Skeletal muscle tissue (tissue), 4 donors: Measurements from ENCODE around the gene CASP7. TPM values are rescaled to one million over a fixed set of nuclear protein-coding genes. Genes with fewer than 3 reads are reported as not detected.

ENCODE experiments used
- H3K27ac ChIP-seq: one replicate; pipeline ENCODE4 v1.7.0; 2013; ENCODE audit warnings: mild to moderate bottlenecking, low read depth, low read length, inconsistent platforms
- H3K27me3 ChIP-seq, 3 donors: one replicate each; pipeline ENCODE4 v1.7.0; 2013; ENCODE audit warnings: low read length in 3 of 3; ENCODE audit not compliant: control insufficient read depth in 3 of 3, insufficient read depth in 3 of 3
- H3K36me3 ChIP-seq, 3 donors: one replicate each; pipeline ENCODE4 v1.7.0; 2013; ENCODE audit warnings: low read length in 3 of 3; ENCODE audit not compliant: control insufficient read depth in 3 of 3, insufficient read depth in 3 of 3
- H3K4me1 ChIP-seq, 3 donors: one replicate each; pipeline ENCODE4 v1.7.0; 2013; ENCODE audit warnings: low read length in 3 of 3, mild to moderate bottlenecking in 3 of 3; ENCODE audit not compliant: control insufficient read depth in 3 of 3, insufficient read depth in 3 of 3
- H3K4me3 ChIP-seq, 3 donors: one replicate each; pipeline ENCODE4 v1.7.0; 2013; ENCODE audit warnings: low read length in 3 of 3
- H3K9ac ChIP-seq, 3 donors: one replicate each; pipeline ENCODE4 v1.7.0; 2013; ENCODE audit warnings: low read length in 3 of 3, mild to moderate bottlenecking in 3 of 3, moderate library complexity in 2 of 3, low read depth in 1 of 3
- H3K9me3 ChIP-seq, 3 donors: one replicate each; pipeline ENCODE4 v1.7.0; 2013; ENCODE audit warnings: low read length in 3 of 3; ENCODE audit not compliant: control insufficient read depth in 3 of 3
- total RNA-seq: library from RNA; depleted of rRNA; stranded (reverse); fragments of >200 nt; gene quantifications from one replicate; pipeline ENCODE4 v1.2.3, GENCODE V29; 2014
- donor health status: Osteomylitis.

Gene CASP7
- total RNA-seq, 1 donor from 2014 or later, result 13.6 TPM

DNA sequence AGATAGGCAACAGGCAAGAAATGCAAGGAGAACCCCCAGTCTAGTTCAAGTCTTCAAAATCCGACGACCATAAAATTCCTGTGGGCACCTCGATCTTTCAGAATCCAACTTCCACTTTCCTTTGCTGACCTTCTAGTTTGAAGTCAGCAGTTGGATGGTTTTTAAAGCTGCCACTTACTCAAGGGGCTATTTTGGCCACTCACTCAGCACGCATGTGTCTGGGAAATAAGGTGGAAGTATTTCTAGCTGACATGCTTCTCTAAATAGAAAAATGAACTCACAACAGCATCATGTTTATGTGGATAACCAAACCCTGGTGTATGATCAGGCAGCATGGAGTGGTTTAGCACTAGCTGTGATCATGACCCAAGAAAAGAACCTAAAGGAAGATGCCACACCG lies 15.8 kb upstream of the CASP7 start, which contains the start of gene NRAP:
Gene NRAP (minus strand): TSS at position 134 of the 400 bp plus-strand sequence. CDS start 159 bp downstream, outside the sequence.
- H3K4me3 ChIP-seq, result peak within 1 kb of the TSS; percentile 75 to 88 (median 85)
- peak within 1 kb of the TSS; percentile 84 to 95 (median 94) for H3K9ac ChIP-seq
- H3K4me1 ChIP-seq, result peaks cover 23 to 42% (median 29%) of the 10 kb centered on the region in 3 donors
- peaks cover 7 to 20% (median 8%) of the 10 kb centered on the region in 3 donors for H3K36me3 ChIP-seq
- no peaks in the 10 kb centered on the region for H3K27me3 ChIP-seq
- H3K9me3 ChIP-seq, result no peaks in the 10 kb centered on the region
- H3K27ac ChIP-seq, result peak within 1 kb of the TSS; percentile 98

DNA sequence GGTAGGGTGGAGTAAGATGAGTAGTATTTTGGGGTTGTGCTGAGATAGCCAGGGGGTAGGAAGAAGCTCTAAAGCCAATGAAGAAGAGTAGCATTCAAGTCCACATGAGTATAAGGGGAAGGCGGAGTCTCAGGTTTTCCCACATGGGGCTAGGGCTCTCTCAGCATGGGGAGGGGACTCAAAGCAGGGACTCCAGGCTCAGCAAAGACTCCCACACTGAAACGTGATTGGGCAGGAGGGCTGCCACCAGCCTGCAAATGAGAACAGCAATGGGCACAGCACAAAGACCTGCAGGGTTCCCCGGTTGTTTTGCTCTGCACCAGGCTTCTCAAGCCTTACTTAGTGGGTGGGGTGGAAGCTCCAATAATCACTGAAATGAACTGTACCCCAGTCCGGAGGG lies 14.4 kb upstream of the CASP7 start:
- no peaks in the 10 kb centered on the region for H3K9me3 ChIP-seq
- H3K36me3 ChIP-seq, result peaks cover 0 to 13% (median 2%) of the 10 kb centered on the region in 3 donors
- peak overlapping the region in 1 of 3 donors; percentile 61 for H3K4me3 ChIP-seq
- peak overlapping the region; percentile 27 to 73 (median 34) for H3K9ac ChIP-seq
- H3K27ac ChIP-seq, result peak overlapping the region; percentile 98
- peaks cover 15 to 30% (median 21%) of the 10 kb centered on the region in 3 donors for H3K4me1 ChIP-seq
- no peaks in the 10 kb centered on the region for H3K27me3 ChIP-seq

- Histone ChIP-seq H3K36me3 (peaks cover 0 to 9% (median 0%) of the 10 kb centered on the region in 3 donors), H3K9me3 (no peaks in the 10 kb centered on the region), H3K27ac (peak overlapping the region; percentile 98), H3K4me3 (peak overlapping the region in 2 of 3 donors; percentile 1 to 61), H3K4me1 (peaks cover 15 to 29% (median 21%) of the 10 kb centered on the region in 3 donors), H3K27me3 (no peaks in the 10 kb centered on the region), H3K9ac (peak overlapping the region in 1 of 3 donors; percentile 73)
These were observed 13.8 kb upstream of the CASP7 start for GRCh38 chr10:113665806-113666354.

DNA sequence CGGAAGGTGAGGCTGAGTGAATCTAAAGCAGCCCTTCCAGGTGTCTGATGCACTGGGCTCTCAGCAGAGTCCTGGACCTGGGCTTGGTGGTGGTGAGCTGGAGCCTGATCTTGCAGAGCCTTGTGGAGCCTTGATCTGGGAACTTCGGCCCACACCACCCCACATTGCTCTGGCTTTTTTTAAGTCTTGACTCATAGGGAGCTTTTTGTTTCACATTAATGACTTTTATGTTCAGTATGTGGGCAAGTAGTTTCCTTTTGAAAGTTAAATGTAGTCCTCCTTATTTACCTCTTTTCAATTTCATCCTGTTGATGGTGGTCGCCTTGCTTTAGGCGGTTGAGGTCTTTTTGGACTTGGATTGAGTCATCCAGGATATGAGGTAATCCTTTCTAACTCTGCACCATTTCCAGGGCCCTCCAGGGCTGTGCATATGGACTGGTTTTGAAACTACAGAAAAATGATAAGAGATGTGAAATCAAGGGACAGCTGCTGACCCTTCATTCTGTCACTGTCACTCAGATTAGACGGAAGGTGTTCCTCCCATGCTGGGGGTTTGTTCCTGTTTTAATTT lies 12.9 kb upstream of the CASP7 start:
- Histone ChIP-seq H3K9ac (no peak overlapping the region), H3K27me3 (no peaks in the 10 kb centered on the region), H3K36me3 (peaks cover 0 to 4% (median 0%) of the 10 kb centered on the region in 3 donors), H3K27ac (peak overlapping the region; percentile 98), H3K4me3 (peak overlapping the region in 2 of 3 donors; percentile 1 to 61), H3K9me3 (no peaks in the 10 kb centered on the region), H3K4me1 (peaks cover 15 to 29% (median 21%) of the 10 kb centered on the region in 3 donors)

DNA sequence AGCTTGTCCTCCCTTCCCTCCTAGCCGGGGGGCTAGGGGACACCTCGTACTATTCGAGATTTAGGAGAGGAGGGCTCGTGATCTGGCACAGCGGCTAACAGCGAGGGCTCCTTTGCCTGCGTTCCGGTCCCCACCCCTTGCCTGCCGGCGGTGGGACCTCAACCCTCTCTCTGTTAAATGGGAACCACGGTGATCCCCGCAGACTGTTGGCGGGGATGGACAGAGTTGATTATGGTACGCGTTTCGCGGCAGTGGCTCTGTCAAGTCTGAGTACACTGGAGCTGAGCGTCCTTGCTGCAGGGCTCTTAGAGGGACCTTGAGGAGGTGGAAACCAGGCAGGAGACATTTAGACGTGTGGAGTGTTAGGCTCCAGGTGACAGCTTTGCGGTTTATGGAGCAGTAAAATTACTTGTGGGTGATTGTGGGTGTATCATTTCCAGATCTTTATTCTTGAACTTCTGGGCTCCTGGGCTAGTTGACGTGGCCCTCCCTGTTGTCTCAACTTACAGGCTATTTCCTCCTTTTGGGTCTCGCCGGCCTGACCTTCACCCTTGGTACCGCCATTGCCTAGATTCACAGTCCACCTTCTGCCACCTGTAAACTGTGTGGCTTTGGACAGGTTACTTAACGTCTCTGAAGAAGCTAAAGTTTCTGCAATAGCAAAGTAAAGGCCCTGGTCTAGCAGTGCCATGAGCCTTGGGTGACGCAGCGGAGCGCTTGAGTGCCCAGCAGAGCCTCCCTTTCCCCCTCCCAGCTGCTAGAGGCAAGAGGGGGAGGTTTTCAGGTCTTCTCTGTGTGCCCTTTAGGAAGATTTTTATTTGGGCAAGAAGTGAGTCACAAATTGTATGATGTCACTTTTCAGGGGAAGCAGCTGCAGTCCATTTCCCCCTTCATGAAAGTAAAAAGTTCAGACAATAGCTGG lies 739 bp downstream of the CASP7 start:
- Histone ChIP-seq H3K27me3 (no peaks in the 10 kb centered on the region), H3K4me3 (peak overlapping the region; percentile 96 to 98 (median 97)), H3K27ac (peak overlapping the region; percentile 96), H3K36me3 (no peaks in the 10 kb centered on the region), H3K4me1 (peaks cover 12 to 27% (median 17%) of the 10 kb centered on the region in 3 donors), H3K9me3 (no peaks in the 10 kb centered on the region), H3K9ac (peak overlapping the region; percentile 92 to 99 (median 97))

GRCh38 chr10:113681533-113682470 lies 2.1 kb downstream of the CASP7 start:
- H3K27me3 ChIP-seq, result no peaks in the 10 kb centered on the region
- H3K4me1 ChIP-seq, result peaks cover 12 to 27% (median 17%) of the 10 kb centered on the region in 3 donors
- no peak overlapping the region for H3K27ac ChIP-seq
- no peaks in the 10 kb centered on the region for H3K36me3 ChIP-seq
- peaks cover 0 to under 1% (median 0%) of the 10 kb centered on the region in 3 donors for H3K9me3 ChIP-seq
- peak overlapping the region in 1 of 3 donors; percentile 20 for H3K9ac ChIP-seq
- no peak overlapping the region for H3K4me3 ChIP-seq

DNA sequence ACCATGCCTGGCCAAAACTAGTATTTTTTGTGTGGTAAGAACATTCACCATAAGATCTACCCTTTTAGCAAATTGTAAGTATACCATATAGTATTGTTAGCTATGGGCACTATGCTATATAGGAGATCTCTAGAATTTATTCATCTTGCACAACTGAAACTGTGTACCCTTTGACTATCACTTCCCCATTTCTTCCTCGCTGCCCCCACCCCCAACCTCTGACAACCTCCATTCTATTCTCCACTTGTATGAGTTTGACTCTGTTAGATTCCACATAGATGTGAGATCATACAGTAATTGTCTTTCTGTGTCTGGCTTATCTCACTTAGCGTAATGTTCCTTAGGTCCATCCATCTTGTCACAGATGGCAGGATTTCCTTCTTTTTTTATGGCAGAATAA lies 3.6 kb downstream of the CASP7 start:
- H3K36me3 ChIP-seq, result no peaks in the 10 kb centered on the region
- H3K9ac ChIP-seq, result no peak overlapping the region
- H3K9me3 ChIP-seq, result peaks cover 0 to 4% (median 3%) of the 10 kb centered on the region in 3 donors
- no peak overlapping the region for H3K27ac ChIP-seq
- H3K27me3 ChIP-seq, result no peaks in the 10 kb centered on the region
- no peak overlapping the region for H3K4me3 ChIP-seq
- peaks cover 12 to 27% (median 17%) of the 10 kb centered on the region in 3 donors for H3K4me1 ChIP-seq

GRCh38 chr10:113686028-113686427 lies 6.3 kb downstream of the CASP7 start:
- peaks cover 0 to 4% (median 3%) of the 10 kb centered on the region in 3 donors for H3K9me3 ChIP-seq
- no peak overlapping the region for H3K27ac ChIP-seq
- no peaks in the 10 kb centered on the region for H3K27me3 ChIP-seq
- peaks cover 0 to 9% (median 4%) of the 10 kb centered on the region in 3 donors for H3K4me1 ChIP-seq
- no peaks in the 10 kb centered on the region for H3K36me3 ChIP-seq
- H3K4me3 ChIP-seq, result no peak overlapping the region
- no peak overlapping the region for H3K9ac ChIP-seq

DNA sequence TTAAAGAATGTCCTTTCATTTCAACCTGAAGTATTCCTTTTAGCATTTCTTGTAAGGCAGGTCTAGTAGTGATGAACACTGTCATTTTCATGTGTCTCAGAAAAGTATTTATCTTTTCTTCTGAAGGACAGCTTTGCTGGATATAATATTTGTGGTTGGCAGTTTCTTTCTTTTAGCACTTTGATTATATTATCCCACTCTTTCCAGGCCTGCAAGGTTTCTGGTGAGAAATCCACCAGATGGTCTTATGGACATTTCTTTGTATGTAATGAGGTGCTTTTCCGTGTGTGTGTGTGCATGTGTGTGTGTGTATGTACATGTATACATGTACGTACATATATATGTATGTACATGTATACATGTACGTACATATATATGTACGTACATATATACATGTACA lies 7.3 kb downstream of the CASP7 start:
- no peak overlapping the region for H3K4me3 ChIP-seq
- H3K36me3 ChIP-seq, result peaks cover under 1 to 4% (median 2%) of the 10 kb centered on the region in 3 donors
- H3K27me3 ChIP-seq, result no peaks in the 10 kb centered on the region
- H3K4me1 ChIP-seq, result peaks cover 0 to under 1% (median 0%) of the 10 kb centered on the region in 3 donors
- H3K9me3 ChIP-seq, result peaks cover 0 to 4% (median 3%) of the 10 kb centered on the region in 3 donors
- H3K27ac ChIP-seq, result no peak overlapping the region
- H3K9ac ChIP-seq, result no peak overlapping the region
